GM23338 (cell line): ENCODE results near the gene EFHB. TPM values are rescaled to one million over a fixed set of nuclear protein-coding genes. Genes with fewer than 3 reads are reported as not detected.
"Not testable (repeated sequence)": the region's sequence is repeated elsewhere in the genome, so short reads cannot be mapped to it uniquely, and the experiment has no call there.

Source experiments
- ATAC-seq: fragments of 200-7000 bp; cut with Tn5 transposase; 3 replicates; pipeline ENCODE4 v1.9.1; 2020
- DNase-seq: peaks from one replicate; pipeline ENCODE4 v3.0.0-alpha.2; 2015; ENCODE audit warnings: low spot score
- H2AFZ ChIP-seq: fragments of 200-600 bp; sonication (generic); 2 replicates; pipeline ENCODE4 v1.8.0; 2016; ENCODE audit warnings: antibody characterized with exemption, mild to moderate bottlenecking, moderate library complexity
- H3F3A ChIP-seq: fragments of 200-600 bp; sonication (generic); replicated peaks from 2 replicates; pipeline ENCODE4 v1.8.0; 2017; ENCODE audit warnings: antibody characterized with exemption, mixed run types, low read depth
- H3K27ac ChIP-seq: fragments of 200-600 bp; sonication (generic); 2 replicates; pipeline ENCODE4 v1.6.1; 2016; ENCODE audit warnings: low read depth
- H3K27me3 ChIP-seq: fragments of 200-600 bp; sonication (generic); 2 replicates; pipeline ENCODE4 v1.8.0; 2016; ENCODE audit warnings: mild to moderate bottlenecking, mixed run types, moderate library complexity; ENCODE audit not compliant: insufficient read depth
- H3K36me3 ChIP-seq: fragments of 200-600 bp; sonication (generic); 2 replicates; pipeline ENCODE4 v1.8.0; 2016; ENCODE audit warnings: mild to moderate bottlenecking; ENCODE audit not compliant: insufficient read depth
- H3K4me1 ChIP-seq: fragments of 200-600 bp; sonication (generic); 2 replicates; pipeline ENCODE4 v1.8.0; 2016; ENCODE audit warnings: mild to moderate bottlenecking, moderate library complexity; ENCODE audit not compliant: insufficient read depth
- H3K4me2 ChIP-seq: fragments of 200-600 bp; sonication (generic); 2 replicates; pipeline ENCODE4 v1.7.1; 2017; ENCODE audit warnings: mixed run types
- H3K4me3 ChIP-seq: fragments of 200-600 bp; sonication (generic); 2 replicates; pipeline ENCODE4 v1.6.1; 2016; ENCODE audit warnings: mixed run types
- H3K79me2 ChIP-seq: fragments of 200-600 bp; sonication (generic); replicated peaks from 2 replicates; pipeline ENCODE4 v1.8.0; 2017; ENCODE audit warnings: mild to moderate bottlenecking; ENCODE audit not compliant: insufficient read depth
- H3K9me2 ChIP-seq: fragments of 200-600 bp; sonication (generic); 2 replicates; pipeline ENCODE4 v1.8.0; 2017; ENCODE audit not compliant: insufficient read depth
- H4K20me1 ChIP-seq: fragments of 200-600 bp; sonication (generic); replicated peaks from 2 replicates; pipeline ENCODE4 v1.8.0; 2017; ENCODE audit warnings: mild to moderate bottlenecking; ENCODE audit not compliant: insufficient read depth
- H3K27ac Mint-ChIP-seq: 2 replicates; pipeline ENCODE4 v1.8.0; 2020; ENCODE audit warnings: inconsistent platforms, mild to moderate bottlenecking, moderate library complexity, mixed read lengths
- H3K27me3 Mint-ChIP-seq: 3 replicates; pipeline ENCODE4 v1.8.0; 2022; ENCODE audit warnings: low read depth, mild to moderate bottlenecking, moderate library complexity, mixed read lengths, inconsistent platforms; ENCODE audit not compliant: insufficient read depth, poor library complexity
- H3K36me3 Mint-ChIP-seq: 3 replicates; pipeline ENCODE4 v1.8.0; 2021; ENCODE audit warnings: low read depth, mild to moderate bottlenecking, inconsistent platforms, moderate library complexity, mixed read lengths
- H3K4me1 Mint-ChIP-seq: 3 replicates; pipeline ENCODE4 v1.8.0; 2020; ENCODE audit warnings: mild to moderate bottlenecking, inconsistent platforms, mixed read lengths
- H3K4me3 Mint-ChIP-seq: 3 replicates; pipeline ENCODE4 v1.8.0; 2021; ENCODE audit warnings: moderate library complexity, mild to moderate bottlenecking, inconsistent platforms, mixed read lengths
- H3K9me3 Mint-ChIP-seq: 3 replicates; pipeline ENCODE4 v1.8.0; 2020; ENCODE audit warnings: moderate library complexity, mild to moderate bottlenecking, inconsistent platforms, mixed read lengths
- CTCF ChIP-seq, 2 experiments: fragments of 200-600 bp in 1 of 2; sonication (generic) in 1 of 2; conservative IDR thresholded peaks; 2 replicates each; pipeline versions ENCODE4 v1.5.1 to v1.6.1; 2016 to 2017; ENCODE audit warnings: antibody characterized with exemption in 2 of 2, low read depth in 2 of 2, mild to moderate bottlenecking in 2 of 2, moderate library complexity in 1 of 2
- polyA plus RNA-seq: library from polyadenylated mRNA; unstranded; fragments of >200 nt; fragmentation: Nextera tagmentation; extraction: Ambion mirVana; gene quantifications from 2 replicates; pipeline ENCODE4 v1.2.1, GENCODE V29; 2016
- total RNA-seq: library from RNA; depleted of rRNA; stranded (reverse); fragments of >200 nt; shearing (Covaris generic); gene quantifications from 2 replicates; pipeline ENCODE4 v1.2.3, GENCODE V29; 2014; rRNA removed

EFHB gene
- total and polyA plus RNA-seq, 2 experiments from 2014 or later = 0.35 to 0.68 TPM

- H3K4me1 ChIP-seq, H3K79me2 ChIP-seq, H3K27me3 Mint-ChIP-seq, H3K27ac ChIP-seq, H3F3A ChIP-seq, H4K20me1 ChIP-seq, ATAC-seq, H3K36me3 ChIP-seq, H3K9me2 ChIP-seq, H3K27me3 ChIP-seq, H3K4me1 Mint-ChIP-seq, H3K4me3 Mint-ChIP-seq, H3K27ac Mint-ChIP-seq: not testable (repeated sequence)
- H3K4me3 ChIP-seq = peak overlapping the region; percentile 41
- peak; percentile 24 for DNase-seq
- peak overlapping the region; percentile 52; the same call in 1 of the 2 replicates for H2AFZ ChIP-seq
- 0 out of 4 replicates have a peak, but pooled peaks of 1 of the 2 experiments have one; percentile 13 for TF ChIP-seq CTCF (conservative IDR thresholded peaks at IDR 0.05; ENCODE audit: low read depth in 2 of 2)
- peak overlapping the region; percentile 43; the same call in 1 of the 2 replicates for H3K4me2 ChIP-seq
- Mint-ChIP-seq H3K36me3 (peaks cover 17% of the 10 kb centered on the region), H3K9me3 (peaks cover 25% of the 10 kb centered on the region)
Observed at GRCh38 chr3:19855318-19855717, 78.7 kb downstream of the EFHB start.

- H3K27ac ChIP-seq, H3F3A ChIP-seq, H3K9me2 ChIP-seq, DNase-seq, H3K27ac Mint-ChIP-seq, H3K4me3 ChIP-seq, H4K20me1 ChIP-seq, H3K9me3 Mint-ChIP-seq, H3K36me3 Mint-ChIP-seq, H3K4me1 ChIP-seq, H2AFZ ChIP-seq, H3K36me3 ChIP-seq, H3K4me1 Mint-ChIP-seq, H3K4me2 ChIP-seq, H3K4me3 Mint-ChIP-seq, H3K27me3 ChIP-seq, H3K27me3 Mint-ChIP-seq, H3K79me2 ChIP-seq, ATAC-seq: not testable (repeated sequence)
Observed at GRCh38 chr3:19846609-19847008, 87.4 kb downstream of the EFHB start.

Other genes with a start within 250 kb of the EFHB start
- gene RAB5A, start 12.9 kb upstream of the EFHB start, total RNA-seq = 128 and 139 TPM in 2 replicates
- 97.6 and 110 TPM in 2 replicates for gene RAB5A, start 12.9 kb upstream of the EFHB start, polyA plus RNA-seq
- gene PP2D1, start 78.0 kb upstream of the EFHB start, total RNA-seq = not detected in 2 replicates
- gene PP2D1, start 78.0 kb upstream of the EFHB start, polyA plus RNA-seq = 0.40 and 0.42 TPM in 2 replicates
- gene KAT2B, start 106.2 kb upstream of the EFHB start, total RNA-seq = 1.7 and 4.4 TPM in 2 replicates
- gene KAT2B, start 106.2 kb upstream of the EFHB start, polyA plus RNA-seq = 1.3 and 1.7 TPM in 2 replicates